ENCODE data around the gene ZBTB7C.
A peak's percentile ranks its signal among the peaks of the same experiment; 100 is the strongest.

ZBTB7C gene

GRCh38 chr18:48181857-48182256 is 227.3 kb downstream of the ZBTB7C start:
- no peak for DNase-seq

- no peak for DNase-seq
Observed at GRCh38 chr18:48181087-48181823, 227.9 kb downstream of the ZBTB7C start.

GRCh38 chr18:48179666-48180065 is 229.5 kb downstream of the ZBTB7C start:
- no peak for DNase-seq

GRCh38 chr18:48179001-48179400 is 230.2 kb downstream of the ZBTB7C start:
- DNase-seq: no peak

GRCh38 chr18:48176909-48177308 is 232.3 kb downstream of the ZBTB7C start:
- DNase-seq: no peak

GRCh38 chr18:48173557-48173956 is 235.6 kb downstream of the ZBTB7C start:
- no peak for DNase-seq

- no peak for DNase-seq
Observed at GRCh38 chr18:48172226-48173006, 236.8 kb downstream of the ZBTB7C start.

GRCh38 chr18:48171490-48172188 is 237.5 kb downstream of the ZBTB7C start:
- no peak for DNase-seq

GRCh38 chr18:48170651-48171050 is 238.5 kb downstream of the ZBTB7C start:
- no peak for DNase-seq

- DNase-seq: no peak
Observed at GRCh38 chr18:48168861-48169260, 240.3 kb downstream of the ZBTB7C start.

- DNase-seq: no peak
Observed at GRCh38 chr18:48167897-48168253, 241.3 kb downstream of the ZBTB7C start.

- DNase-seq: no peak
Observed at GRCh38 chr18:48166336-48166875, 242.8 kb downstream of the ZBTB7C start.

GRCh38 chr18:48165111-48165866 is 243.9 kb downstream of the ZBTB7C start:
- DNase-seq: no peak

GRCh38 chr18:48164701-48165100 is 244.5 kb downstream of the ZBTB7C start:
- no peak for DNase-seq

- no peak for DNase-seq
Observed at GRCh38 chr18:48164116-48164515, 245.1 kb downstream of the ZBTB7C start.

- no peak for DNase-seq
Observed at GRCh38 chr18:48163738-48164115, 245.5 kb downstream of the ZBTB7C start.

- DNase-seq: peak; percentile 37
Observed at GRCh38 chr18:48162956-48163737, 246.0 kb downstream of the ZBTB7C start.

GRCh38 chr18:48161911-48162698 is 247.1 kb downstream of the ZBTB7C start:
- no peak for DNase-seq

GRCh38 chr18:48161191-48161910 is 247.8 kb downstream of the ZBTB7C start:
- DNase-seq: peak; percentile 20

- DNase-seq: no peak
Observed at GRCh38 chr18:48160622-48161021, 248.6 kb downstream of the ZBTB7C start.

Data from DMS 273 treated with DMSO at 0.1 percent for 48 hours (cell line).